SK-N-SH (cell line): Measurements from ENCODE around the gene ARHGAP6.

Source experiments
- CHD2 ChIP-seq: fragments of 150-350 bp; IDR thresholded peaks from 2 replicates; pipeline ENCODE4 v1.6.1; 2018; ENCODE audit warnings: low read length; ENCODE audit not compliant: partially characterized antibody
- CTCF ChIP-seq: fragments of 200-600 bp; sonication (generic); IDR thresholded peaks from 2 replicates; pipeline ENCODE4 v1.6.1; 2017; ENCODE audit warnings: antibody characterized with exemption, mild to moderate bottlenecking, moderate library complexity
- EP300 ChIP-seq, 2 experiments: IDR thresholded peaks; 2 replicates each; pipeline versions ENCODE4 v1.4.0 to v1.6.1; 2012; ENCODE audit warnings: borderline replicate concordance in 1 of 2, low read depth in 1 of 2, low read length in 1 of 2
- EZH2phosphoT487 ChIP-seq: fragments of 200-600 bp; sonication (generic); IDR thresholded peaks from 2 replicates; pipeline ENCODE4 v1.6.1; 2017; ENCODE audit warnings: low read depth, mixed run types, mild to moderate bottlenecking, antibody characterized with exemption, moderate library complexity, borderline replicate concordance
- GATA2 ChIP-seq: sonication (generic); formaldehyde crosslinking; IDR thresholded peaks from 2 replicates; pipeline ENCODE4 v1.5.0; 2020; ENCODE audit warnings: mild to moderate bottlenecking, missing genetic modification reagents
- MAX ChIP-seq: IDR thresholded peaks from 2 replicates; pipeline ENCODE4 v1.4.0; 2012; ENCODE audit warnings: low read depth
- NRF1 ChIP-seq: IDR thresholded peaks from 2 replicates; pipeline ENCODE4 v1.6.1; 2012; ENCODE audit warnings: low read depth, mild to moderate bottlenecking, low read length
- REST ChIP-seq: IDR thresholded peaks from 2 replicates; pipeline ENCODE4 v1.6.1; 2012; ENCODE audit warnings: mild to moderate bottlenecking, low read depth, low read length, moderate library complexity
- SIN3A ChIP-seq: IDR thresholded peaks from 2 replicates; pipeline ENCODE4 v1.6.1; 2012; ENCODE audit warnings: low read depth, mild to moderate bottlenecking, low read length, moderate library complexity, borderline replicate concordance
- SMC3 ChIP-seq: IDR thresholded peaks from 2 replicates; pipeline ENCODE4 v1.6.1; 2012; ENCODE audit warnings: low read depth, low read length, improper control_type of control experiment
- TAF1 ChIP-seq: IDR thresholded peaks from 2 replicates; pipeline ENCODE4 v1.6.1; 2012; ENCODE audit warnings: low read depth, mild to moderate bottlenecking, low read length, moderate library complexity, borderline replicate concordance
- YY1 ChIP-seq: IDR thresholded peaks from 2 replicates; pipeline ENCODE4 v1.4.0; 2012; ENCODE audit warnings: low read depth, mild to moderate bottlenecking
- TF ChIP-seq, protein P1 (sequence below): IDR thresholded peaks from 2 replicates; pipeline ENCODE4 v1.4.0; 2012; ENCODE audit warnings: low read depth, borderline replicate concordance

DNA sequence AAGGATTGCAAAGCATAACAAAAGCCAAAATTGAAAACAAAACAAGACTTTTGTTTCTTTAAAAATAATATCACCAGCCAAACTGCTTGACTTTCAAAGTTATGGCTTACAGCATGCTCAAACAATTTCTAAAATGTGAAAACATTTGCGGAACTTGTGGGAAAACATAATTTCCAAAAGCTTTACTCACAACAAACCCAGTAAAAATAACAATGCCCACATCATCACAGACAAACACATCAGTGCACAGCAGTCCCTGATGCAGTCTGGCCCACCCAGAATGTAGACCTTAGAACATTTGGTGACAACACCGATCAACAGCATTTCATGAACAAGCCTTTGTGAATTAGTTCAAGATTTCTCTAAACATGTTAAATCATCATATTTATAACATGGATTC lies 98.9 kb downstream of the ARHGAP6 start:
- TF ChIP-seq NRF1, result no peak
- TF ChIP-seq EZH2phosphoT487, result no peak
- no peak for TF ChIP-seq CTCF
- TF ChIP-seq SIN3A, result no peak
- no peak for TF ChIP-seq SMC3
- no peak for TF ChIP-seq YY1
- TF ChIP-seq MAX, result no peak
- no peak for TF ChIP-seq EP300 (IDR thresholded peaks at IDR 0.05; ENCODE audit: borderline replicate concordance in 1 of 2, low read depth in 1 of 2, low read length in 1 of 2)
- no peak for TF ChIP-seq CHD2
- no peak for TF ChIP-seq TAF1
- no peak for TF ChIP-seq GATA2 (CRISPR knock-in tag)
- no peak for TF ChIP-seq REST
- TF ChIP-seq, protein P1, sequence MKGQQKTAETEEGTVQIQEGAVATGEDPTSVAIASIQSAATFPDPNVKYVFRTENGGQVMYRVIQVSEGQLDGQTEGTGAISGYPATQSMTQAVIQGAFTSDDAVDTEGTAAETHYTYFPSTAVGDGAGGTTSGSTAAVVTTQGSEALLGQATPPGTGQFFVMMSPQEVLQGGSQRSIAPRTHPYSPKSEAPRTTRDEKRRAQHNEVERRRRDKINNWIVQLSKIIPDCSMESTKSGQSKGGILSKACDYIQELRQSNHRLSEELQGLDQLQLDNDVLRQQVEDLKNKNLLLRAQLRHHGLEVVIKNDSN, result no peak
